ENCODE data around the gene KIF1A. TPM values are rescaled to one million over a fixed set of nuclear protein-coding genes. Genes with fewer than 3 reads are reported as not detected.

Gene KIF1A
- total and polyA plus RNA-seq, 2 of the 13 experiments (the other 11 are each of a cell fraction or from before 2014, with no cell fraction given): 0.01 TPM; not detected in 1

DNA sequence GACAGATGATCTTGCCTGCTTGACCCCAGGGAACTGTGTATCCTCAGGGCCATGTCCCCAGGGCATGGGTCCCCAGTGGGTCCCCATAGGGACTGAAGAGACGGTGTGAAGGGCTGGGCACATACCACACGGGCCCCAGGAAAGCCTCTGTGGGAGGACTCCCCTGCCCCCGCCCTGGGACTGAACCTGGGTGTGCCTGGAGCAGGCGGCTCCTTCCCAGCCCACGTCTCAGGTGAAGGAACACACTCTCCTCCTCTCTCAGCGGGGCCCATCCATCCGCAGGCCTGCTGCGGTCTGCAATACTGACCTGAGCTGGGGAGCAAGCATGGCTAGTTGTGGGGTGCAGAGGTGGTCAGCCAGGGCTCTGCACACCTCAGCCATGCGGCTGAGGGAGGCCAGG, 45.2 kb downstream of the KIF1A start (continued):
- no peak for TF ChIP-seq ZNF878 (CRISPR knock-in tag; IDR thresholded peaks at IDR 0.05)
- TF ChIP-seq PCBP2 (optimal IDR thresholded peaks at IDR 0.05; ENCODE audit: low read depth, low read length, poor library complexity, severe bottlenecking): no peak
- no peak for TF ChIP-seq NAIF1 (CRISPR knock-in tag; IDR thresholded peaks at IDR 0.05; ENCODE audit: borderline replicate concordance)
- no peak for TF ChIP-seq SP2 (CRISPR knock-in tag; IDR thresholded peaks at IDR 0.05)
- TF ChIP-seq ARNTL (CRISPR knock-in tag; IDR thresholded peaks at IDR 0.05): no peak
- TF ChIP-seq, protein P1, sequence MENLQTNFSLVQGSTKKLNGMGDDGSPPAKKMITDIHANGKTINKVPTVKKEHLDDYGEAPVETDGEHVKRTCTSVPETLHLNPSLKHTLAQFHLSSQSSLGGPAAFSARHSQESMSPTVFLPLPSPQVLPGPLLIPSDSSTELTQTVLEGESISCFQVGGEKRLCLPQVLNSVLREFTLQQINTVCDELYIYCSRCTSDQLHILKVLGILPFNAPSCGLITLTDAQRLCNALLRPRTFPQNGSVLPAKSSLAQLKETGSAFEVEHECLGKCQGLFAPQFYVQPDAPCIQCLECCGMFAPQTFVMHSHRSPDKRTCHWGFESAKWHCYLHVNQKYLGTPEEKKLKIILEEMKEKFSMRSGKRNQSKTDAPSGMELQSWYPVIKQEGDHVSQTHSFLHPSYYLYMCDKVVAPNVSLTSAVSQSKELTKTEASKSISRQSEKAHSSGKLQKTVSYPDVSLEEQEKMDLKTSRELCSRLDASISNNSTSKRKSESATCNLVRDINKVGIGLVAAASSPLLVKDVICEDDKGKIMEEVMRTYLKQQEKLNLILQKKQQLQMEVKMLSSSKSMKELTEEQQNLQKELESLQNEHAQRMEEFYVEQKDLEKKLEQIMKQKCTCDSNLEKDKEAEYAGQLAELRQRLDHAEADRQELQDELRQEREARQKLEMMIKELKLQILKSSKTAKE (CRISPR knock-in tag; IDR thresholded peaks at IDR 0.05; ENCODE audit: borderline replicate concordance): no peak

DNA sequence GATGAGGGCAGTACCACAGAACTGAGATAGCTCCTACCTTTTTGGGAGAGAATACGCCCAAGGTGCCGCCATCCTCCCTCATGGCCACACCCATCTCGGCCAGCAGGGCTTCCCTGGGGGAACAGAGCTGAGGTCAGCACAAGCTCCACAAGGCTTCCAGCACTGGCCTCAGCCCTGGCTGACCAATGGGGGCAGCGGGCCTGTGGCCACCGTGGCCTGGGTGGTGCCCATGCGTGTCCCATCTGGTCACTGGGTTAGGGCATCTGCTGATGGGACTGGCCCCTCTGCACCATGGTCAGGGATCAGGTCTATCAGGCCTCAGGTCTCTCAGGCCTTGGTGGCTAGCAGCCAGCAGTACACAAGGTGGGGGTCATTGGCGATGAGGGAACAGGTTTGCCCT, 50.9 kb downstream of the KIF1A start:
- intact Hi-C loops (cut with micrococcal nuclease; ENCODE audit: unreplicated experiment) (no loop called here), in situ Hi-C loops (cut with HindIII; ENCODE audit: extremely low pct_ligation_motif_present, low pct_unique_long_range_greater_than_20kb) (no loop called here)
- ATAC-seq (no peak), FAIRE-seq (no peak), DNase-seq (ENCODE audit: low spot score) (no peak)
- Histone ChIP-seq H3K4me1 (ENCODE audit: insufficient read depth, low read length) (no peaks in the 10 kb centered on the region), H3K79me2 (ENCODE audit: insufficient read depth, low read length) (no peaks in the 10 kb centered on the region), H3K36me3 (replicated peaks in 1 of 2; ENCODE audit: control insufficient read depth in 1 of 2, insufficient read depth in 2 of 2, low read length in 2 of 2) (no peaks in the 10 kb centered on the region), H4K20me1 (ENCODE audit: insufficient read depth, low read length) (peaks cover 4% of the 10 kb centered on the region; the same call in 1 of the 2 replicates), H3K4me3 (replicated peaks in 1 of 3; ENCODE audit: insufficient read depth in 1 of 3, low read depth in 2 of 3, low read length in 3 of 3) (no peak overlapping the region), H3K9ac (ENCODE audit: insufficient read depth, low read depth, low read length) (no peak overlapping the region), H2AFZ (ENCODE audit: low read length) (no peak overlapping the region), H3K4me2 (ENCODE audit: low read depth, low read length) (no peak overlapping the region), H3K9me3 (ENCODE audit: low read length) (no peaks in the 10 kb centered on the region), H3K27ac (ENCODE audit: extremely low read length, insufficient read depth, low read length) (no peak overlapping the region), H3K27me3 (ENCODE audit: control insufficient read depth in 1 of 2, insufficient read depth in 2 of 2, low read length in 2 of 2) (peaks cover 23 to 95% of the 10 kb centered on the region in 2 experiments; a peak in 4 of 5 replicates)
- 47% methylated on average over 3 of the region's 7 CpGs for WGBS (ENCODE audit: low lambda C conversion rate)
- no TSS peak for BruUV-seq (replicated peaks)
- CTCF ChIA-PET (ENCODE audit: low intra/inter-chr PET ratio, low total read pairs): no interaction called here
- POLR2A ChIA-PET: no interaction called here
- no peak for TF ChIP-seq ZNF766 (CRISPR knock-in tag; IDR thresholded peaks at IDR 0.05; ENCODE audit: borderline replicate concordance)
- no peak for TF ChIP-seq ZNF468 (CRISPR knock-in tag; IDR thresholded peaks at IDR 0.05)
- TF ChIP-seq TRIM24 (CRISPR knock-in tag; IDR thresholded peaks at IDR 0.05): no peak
